Spleen (tissue), 7 donors: ENCODE results near the gene CAPZA2.

Experiments
- CTCF ChIP-seq, 11 experiments: fragments of 200-600 bp in 7 of 11; fragments of 450-650 bp in 4 of 11; sonication (generic) in 4 of 11; IDR thresholded peaks in 8 of 11; conservative IDR thresholded peaks in 3 of 11; 1 replicate in 7 of 11; 2 replicates in 4 of 11; pipeline versions ENCODE4 v1.4.0 to v1.8.0; 2016 to 2021; ENCODE audit warnings: antibody characterized with exemption in 11 of 11, inconsistent platforms in 4 of 11, mild to moderate bottlenecking in 1 of 11
- POLR2A ChIP-seq, 3 donors: fragments of 450-650 bp; IDR thresholded peaks; one replicate each; pipeline ENCODE4 v1.5.1; 2017; ENCODE audit warnings: antibody characterized with exemption in 3 of 3, mild to moderate bottlenecking in 1 of 3
- POLR2AphosphoS5 ChIP-seq, 3 donors: sonication (generic); formaldehyde crosslinking; IDR thresholded peaks; one replicate each; pipeline ENCODE4 v1.5.1; 2017; ENCODE audit warnings: antibody characterized with exemption in 3 of 3
- donor health status: DM: no; HTN: no; CAD: no; lungs with moderate emphysema.
- donor health status: DM: no; HTN: no; CAD: no.
- donor health status: DM: no; HTN: no; CAD: no.

GRCh38 chr7:116948934-116949333 lies 86.5 kb downstream of the CAPZA2 start:
- no peak for TF ChIP-seq POLR2A (IDR thresholded peaks at IDR 0.05)
- no peak for TF ChIP-seq CTCF (IDR thresholded peaks at IDR 0.05 in 8 of 11, conservative IDR thresholded peaks at IDR 0.05 in 3 of 11)
- no peak for TF ChIP-seq POLR2AphosphoS5 (IDR thresholded peaks at IDR 0.05)
